ENCODE results near the gene PRAC1.

GRCh38 chr17:48711128-48711527 is 11.2 kb downstream of the PRAC1 start:
- TF ChIP-seq EZH2phosphoT487 (IDR thresholded peaks at IDR 0.05; ENCODE audit: low read length) (no peak), CTCF (IDR thresholded peaks at IDR 0.05; ENCODE audit: low read length) (no peak)
